ENCODE data around the gene MAF.

The MAF gene

GRCh38 chr16:79587296-79587695, 13.2 kb downstream of the MAF start:
- no peak for DNase-seq

- DNase-seq: no peak
Observed at GRCh38 chr16:79582789-79583188, 17.7 kb downstream of the MAF start.

GRCh38 chr16:79580453-79581191, 19.9 kb downstream of the MAF start:
- DNase-seq: no peak

- DNase-seq: no peak
Observed at GRCh38 chr16:79576602-79577001, 23.9 kb downstream of the MAF start.

- DNase-seq: no peak
Observed at GRCh38 chr16:79573884-79574283, 26.7 kb downstream of the MAF start.

- no peak for DNase-seq
Observed at GRCh38 chr16:79573071-79573470, 27.5 kb downstream of the MAF start.

- no peak for DNase-seq
Observed at GRCh38 chr16:79571903-79572535, 28.5 kb downstream of the MAF start.

GRCh38 chr16:79571065-79571902, 29.3 kb downstream of the MAF start:
- DNase-seq: no peak

- no peak for DNase-seq
Observed at GRCh38 chr16:79564671-79565107, 35.8 kb downstream of the MAF start.

GRCh38 chr16:79563921-79564320, 36.6 kb downstream of the MAF start:
- no peak for DNase-seq

- DNase-seq: no peak
Observed at GRCh38 chr16:79562166-79562823, 38.2 kb downstream of the MAF start.

GRCh38 chr16:79561729-79562128, 38.8 kb downstream of the MAF start:
- no peak for DNase-seq

GRCh38 chr16:79560923-79561322, 39.6 kb downstream of the MAF start:
- DNase-seq: no peak

GRCh38 chr16:79560318-79560717, 40.2 kb downstream of the MAF start:
- no peak for DNase-seq

- no peak for DNase-seq
Observed at GRCh38 chr16:79559532-79559931, 41.0 kb downstream of the MAF start.

- no peak for DNase-seq
Observed at GRCh38 chr16:79557421-79557820, 43.1 kb downstream of the MAF start.

GRCh38 chr16:79554912-79555311, 45.6 kb downstream of the MAF start:
- no peak for DNase-seq

GRCh38 chr16:79550373-79550772, 50.2 kb downstream of the MAF start:
- no peak for DNase-seq

GRCh38 chr16:79547085-79547484, 53.5 kb downstream of the MAF start:
- DNase-seq: no peak

All from midbrain (tissue), 1 donor.